Testis (tissue), 3 donors: ENCODE data around the gene PPP1R13L. TPM values are rescaled to one million over a fixed set of nuclear protein-coding genes. Genes with fewer than 3 reads are reported as not detected.

ENCODE experiments used
- DNase-seq: peaks from one replicate; pipeline ENCODE4 v3.0.0-alpha.2; 2019
- H3K27ac ChIP-seq, 2 donors: fragments of 200-600 bp; sonication (generic); one replicate each; pipeline ENCODE4 v1.5.1; 2019
- H3K27me3 ChIP-seq: fragments of 200-600 bp; sonication (generic); one replicate; pipeline ENCODE4 v1.5.1; 2019
- H3K36me3 ChIP-seq: fragments of 200-600 bp; sonication (generic); one replicate; pipeline ENCODE4 v1.5.1; 2017; ENCODE audit warnings: low read depth; ENCODE audit errors: missing control alignments
- H3K4me1 ChIP-seq: fragments of 200-600 bp; sonication (generic); one replicate; pipeline ENCODE4 v1.5.1; 2019
- H3K4me3 ChIP-seq, 2 donors: fragments of 200-600 bp; sonication (generic); one replicate each; pipeline ENCODE4 v1.5.1; 2017 to 2019
- H3K9me3 ChIP-seq: fragments of 200-600 bp; sonication (generic); one replicate; pipeline ENCODE4 v1.5.1; 2017
- CTCF ChIP-seq, 3 experiments: fragments of 450-650 bp in 2 of 3; fragments of 200-600 bp in 1 of 3; sonication (generic) in 1 of 3; IDR thresholded peaks; one replicate each; pipeline ENCODE4 v1.5.1; 2016 to 2019; ENCODE audit warnings: antibody characterized with exemption in 3 of 3, mild to moderate bottlenecking in 2 of 3, moderate library complexity in 1 of 3
- POLR2A ChIP-seq: fragments of 450-650 bp; IDR thresholded peaks from one replicate; pipeline ENCODE4 v1.6.1; 2017; ENCODE audit warnings: antibody characterized with exemption, mild to moderate bottlenecking, moderate library complexity
- WGBS, 2 donors: methylation state at CpG; one replicate each; pipeline ENCODE4 v1.1.5; 2018; 5-methylcytosine and 5-hydroxymethylcytosine counted together
- intact Hi-C: fragments of 100-400 bp; cut with DNase I; formaldehyde crosslinking; loops from one replicate; pipeline ENCODE4 v1.15.1; 2023; ENCODE audit warnings: low total_unique reads
- polyA plus RNA-seq: library from polyadenylated mRNA; stranded (reverse); fragments of 350-450 nt; fragmentation: Illumina TruSeq; extraction: RNeasy Lipid Tissue Mini Kit (QIAGEN cat#74804); gene quantifications from one replicate; pipeline ENCODE4 v1.2.3, GENCODE V29; 2014; ENCODE audit warnings: low read depth, low replicate concordance; ENCODE audit not compliant: insufficient read depth
- total RNA-seq, 2 donors: library from RNA; depleted of rRNA; stranded (reverse); fragments of >200 nt; gene quantifications; one replicate each; pipeline ENCODE4 v1.2.3, GENCODE V29; 2016

PPP1R13L gene
- total and polyA plus RNA-seq, 3 donors from 2014 or later = 9.7 to 13.3 (median 12.2) TPM

- Histone ChIP-seq H3K9me3 (no peaks in the 10 kb centered on the region), H3K36me3 (no peaks in the 10 kb centered on the region), H3K4me1 (peaks cover 14% of the 10 kb centered on the region), H3K4me3 (no peak overlapping the region), H3K27me3 (no peaks in the 10 kb centered on the region), H3K27ac (no peak overlapping the region)
- no peak for DNase-seq
- intact Hi-C loops = no loop called here
- 73 to 82% methylated on average over 10 of the region's 10 CpGs for WGBS, 2 donors
- no peak for TF ChIP-seq POLR2A
- TF ChIP-seq CTCF (IDR thresholded peaks at IDR 0.05) = no peak
These were observed 15.5 kb upstream of the PPP1R13L start for GRCh38 chr19:45420356-45420755.

GRCh38 chr19:45419895-45420294 is 15.0 kb upstream of the PPP1R13L start:
- intact Hi-C loops = no loop called here
- TF ChIP-seq CTCF (IDR thresholded peaks at IDR 0.05) (no peak), POLR2A (no peak)
- Histone ChIP-seq H3K27ac (no peak overlapping the region), H3K36me3 (no peaks in the 10 kb centered on the region), H3K4me1 (peaks cover 12% of the 10 kb centered on the region), H3K27me3 (no peaks in the 10 kb centered on the region), H3K9me3 (no peaks in the 10 kb centered on the region), H3K4me3 (no peak overlapping the region)
- 20 to 33% methylated on average over 1 of the region's 3 CpGs for WGBS, 2 donors
- no peak for DNase-seq

GRCh38 chr19:45419396-45419795 is 14.5 kb upstream of the PPP1R13L start:
- 16 to 69% methylated on average over 3 to 4 of the region's 4 CpGs for WGBS, 2 donors
- H3K4me3 ChIP-seq = no peak overlapping the region
- H3K36me3 ChIP-seq = no peaks in the 10 kb centered on the region
- no peak overlapping the region for H3K27ac ChIP-seq
- H3K4me1 ChIP-seq = peaks cover 10% of the 10 kb centered on the region
- DNase-seq = no peak
- H3K9me3 ChIP-seq = no peaks in the 10 kb centered on the region
- TF ChIP-seq POLR2A (no peak), CTCF (IDR thresholded peaks at IDR 0.05) (no peak)
- intact Hi-C loops = no loop called here
- no peaks in the 10 kb centered on the region for H3K27me3 ChIP-seq

- H3K36me3 ChIP-seq = no peaks in the 10 kb centered on the region
- TF ChIP-seq CTCF (IDR thresholded peaks at IDR 0.05) = no peak
- no peak for TF ChIP-seq POLR2A
- no peaks in the 10 kb centered on the region for H3K9me3 ChIP-seq
- 79 to 88% methylated on average over 7 to 9 of the region's 9 CpGs for WGBS, 2 donors
- H3K4me1 ChIP-seq = peaks cover 5% of the 10 kb centered on the region
- DNase-seq = no peak
- H3K4me3 ChIP-seq = no peak overlapping the region
- intact Hi-C loops = no loop called here
- H3K27me3 ChIP-seq = no peaks in the 10 kb centered on the region
- H3K27ac ChIP-seq = no peak overlapping the region
These were observed 13.9 kb upstream of the PPP1R13L start for GRCh38 chr19:45418802-45419201.

GRCh38 chr19:45417151-45417550 is 12.3 kb upstream of the PPP1R13L start:
- no peak for DNase-seq
- no peaks in the 10 kb centered on the region for H3K27me3 ChIP-seq
- no peaks in the 10 kb centered on the region for H3K36me3 ChIP-seq
- WGBS, 2 donors = 84 to 94% methylated on average over 4 of the region's 4 CpGs
- no peak overlapping the region for H3K4me3 ChIP-seq
- H3K4me1 ChIP-seq = peaks cover 5% of the 10 kb centered on the region
- H3K27ac ChIP-seq = no peak overlapping the region
- no peak for TF ChIP-seq CTCF (IDR thresholded peaks at IDR 0.05)
- TF ChIP-seq POLR2A = no peak
- intact Hi-C loops = no loop called here
- no peaks in the 10 kb centered on the region for H3K9me3 ChIP-seq
